Bronchial epithelial cell (primary cell): ENCODE measurements around the gene LTBP1. TPM values are rescaled to one million over a fixed set of nuclear protein-coding genes. Genes with fewer than 3 reads are reported as not detected.

Experiments
- DNase-seq: peaks from one replicate; pipeline ENCODE4 v3.0.0-alpha.2; 2010; ENCODE audit warnings: low read depth
- FAIRE-seq: peaks from 2 replicates; lab custom pipeline; 2011; peaks lifted over from hg19 to GRCh38; lab: Jason Lieb, UNC
- H3K27me3 ChIP-seq: 2 replicates; pipeline ENCODE4 v1.5.1; 2011; ENCODE audit warnings: low read length; ENCODE audit not compliant: control insufficient read depth, insufficient read depth
- H3K36me3 ChIP-seq: 2 replicates; pipeline ENCODE4 v1.5.1; 2011; ENCODE audit warnings: low read length; ENCODE audit not compliant: control insufficient read depth, insufficient read depth
- H3K4me3 ChIP-seq: 2 replicates; pipeline ENCODE4 v1.5.1; 2011; ENCODE audit warnings: mild to moderate bottlenecking, low read depth, low read length, control low read depth
- total RNA-seq: library from RNA; depleted of rRNA; stranded (reverse); fragments of >200 nt; gene quantifications from 2 replicates; pipeline ENCODE4 v1.2.1, GENCODE V29; 2014
- TF ChIP-seq, protein P1 (sequence below): IDR thresholded peaks from 2 replicates; pipeline ENCODE4 v1.5.1; 2011; ENCODE audit warnings: mild to moderate bottlenecking, moderate library complexity, low read length, control low read depth, inconsistent platforms; ENCODE audit not compliant: insufficient read depth, severe bottlenecking

LTBP1 gene
- total RNA-seq, 1 donor from 2014 or later = 6.6 TPM

DNA sequence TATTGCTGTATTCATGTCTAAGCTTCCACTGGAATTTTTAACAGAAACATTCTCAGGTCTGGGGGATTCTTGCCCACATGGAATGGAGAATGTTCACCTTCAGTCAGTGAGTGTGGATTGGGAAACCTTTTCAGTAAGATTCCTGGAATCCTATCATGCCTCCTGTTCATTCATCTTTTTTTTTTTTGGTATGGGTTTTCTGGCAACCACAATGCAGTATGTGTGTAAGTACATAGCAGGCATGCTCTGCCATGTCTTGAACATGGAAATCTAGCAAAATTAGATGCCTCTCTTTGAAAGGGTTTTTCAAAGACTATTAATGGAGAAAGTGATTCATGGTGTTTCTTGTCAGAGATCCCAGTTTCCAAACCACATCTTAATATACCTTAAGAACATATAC lies 176.5 kb downstream of the LTBP1 start:
- no peak for FAIRE-seq
- DNase-seq = peak; percentile 85
- H3K36me3 ChIP-seq = no peaks in the 10 kb centered on the region
- H3K27me3 ChIP-seq = no peaks in the 10 kb centered on the region
- H3K4me3 ChIP-seq = no peak overlapping the region
- TF ChIP-seq, protein P1, sequence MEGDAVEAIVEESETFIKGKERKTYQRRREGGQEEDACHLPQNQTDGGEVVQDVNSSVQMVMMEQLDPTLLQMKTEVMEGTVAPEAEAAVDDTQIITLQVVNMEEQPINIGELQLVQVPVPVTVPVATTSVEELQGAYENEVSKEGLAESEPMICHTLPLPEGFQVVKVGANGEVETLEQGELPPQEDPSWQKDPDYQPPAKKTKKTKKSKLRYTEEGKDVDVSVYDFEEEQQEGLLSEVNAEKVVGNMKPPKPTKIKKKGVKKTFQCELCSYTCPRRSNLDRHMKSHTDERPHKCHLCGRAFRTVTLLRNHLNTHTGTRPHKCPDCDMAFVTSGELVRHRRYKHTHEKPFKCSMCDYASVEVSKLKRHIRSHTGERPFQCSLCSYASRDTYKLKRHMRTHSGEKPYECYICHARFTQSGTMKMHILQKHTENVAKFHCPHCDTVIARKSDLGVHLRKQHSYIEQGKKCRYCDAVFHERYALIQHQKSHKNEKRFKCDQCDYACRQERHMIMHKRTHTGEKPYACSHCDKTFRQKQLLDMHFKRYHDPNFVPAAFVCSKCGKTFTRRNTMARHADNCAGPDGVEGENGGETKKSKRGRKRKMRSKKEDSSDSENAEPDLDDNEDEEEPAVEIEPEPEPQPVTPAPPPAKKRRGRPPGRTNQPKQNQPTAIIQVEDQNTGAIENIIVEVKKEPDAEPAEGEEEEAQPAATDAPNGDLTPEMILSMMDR = no peak

DNA sequence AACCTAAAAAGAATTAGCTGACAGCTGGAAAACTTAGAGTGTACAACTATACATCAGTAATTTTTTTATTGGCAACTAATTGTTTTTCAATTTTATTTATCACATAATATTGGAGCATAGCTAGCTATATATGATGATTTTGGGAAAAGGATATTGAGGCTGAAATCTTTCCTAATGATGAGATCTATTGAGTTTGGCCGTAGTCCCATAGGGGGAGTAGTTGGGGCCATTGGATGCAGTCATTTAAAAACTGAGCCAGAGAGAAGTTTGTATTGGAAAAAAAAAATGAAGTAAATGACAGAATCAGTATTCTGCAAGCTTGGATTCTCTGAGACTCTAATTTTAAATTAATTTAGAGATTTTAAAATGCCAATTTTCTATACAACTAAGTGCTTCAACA lies 179.8 kb downstream of the LTBP1 start:
- Histone ChIP-seq H3K36me3 (no peaks in the 10 kb centered on the region), H3K4me3 (no peak overlapping the region), H3K27me3 (no peaks in the 10 kb centered on the region)
- no peak for FAIRE-seq
- DNase-seq = no peak
- TF ChIP-seq, protein P1 = no peak

DNA sequence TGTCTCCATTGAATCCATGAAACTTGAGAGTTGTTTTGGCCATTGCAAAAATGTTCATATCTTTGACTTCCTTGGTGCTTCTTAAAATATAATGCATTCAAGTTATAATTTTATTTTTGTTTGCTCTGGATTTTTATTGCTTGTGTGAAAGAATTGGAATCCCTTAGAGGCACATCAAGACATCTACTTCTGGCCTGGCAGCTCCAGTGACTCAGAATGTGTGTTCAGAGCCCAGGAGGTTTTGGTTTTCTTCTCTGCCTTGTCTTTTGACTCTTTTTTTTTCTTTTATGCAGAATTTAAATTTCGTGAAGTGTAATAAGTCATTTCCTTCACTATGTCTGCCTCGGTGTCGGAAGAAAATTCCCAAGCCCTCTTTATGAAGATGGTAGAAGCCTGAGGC lies 180.2 kb downstream of the LTBP1 start:
- no peaks in the 10 kb centered on the region for H3K36me3 ChIP-seq
- DNase-seq (peak; percentile 36), FAIRE-seq (no peak)
- TF ChIP-seq, protein P1 = no peak
- no peaks in the 10 kb centered on the region for H3K27me3 ChIP-seq
- H3K4me3 ChIP-seq = no peak overlapping the region

DNA sequence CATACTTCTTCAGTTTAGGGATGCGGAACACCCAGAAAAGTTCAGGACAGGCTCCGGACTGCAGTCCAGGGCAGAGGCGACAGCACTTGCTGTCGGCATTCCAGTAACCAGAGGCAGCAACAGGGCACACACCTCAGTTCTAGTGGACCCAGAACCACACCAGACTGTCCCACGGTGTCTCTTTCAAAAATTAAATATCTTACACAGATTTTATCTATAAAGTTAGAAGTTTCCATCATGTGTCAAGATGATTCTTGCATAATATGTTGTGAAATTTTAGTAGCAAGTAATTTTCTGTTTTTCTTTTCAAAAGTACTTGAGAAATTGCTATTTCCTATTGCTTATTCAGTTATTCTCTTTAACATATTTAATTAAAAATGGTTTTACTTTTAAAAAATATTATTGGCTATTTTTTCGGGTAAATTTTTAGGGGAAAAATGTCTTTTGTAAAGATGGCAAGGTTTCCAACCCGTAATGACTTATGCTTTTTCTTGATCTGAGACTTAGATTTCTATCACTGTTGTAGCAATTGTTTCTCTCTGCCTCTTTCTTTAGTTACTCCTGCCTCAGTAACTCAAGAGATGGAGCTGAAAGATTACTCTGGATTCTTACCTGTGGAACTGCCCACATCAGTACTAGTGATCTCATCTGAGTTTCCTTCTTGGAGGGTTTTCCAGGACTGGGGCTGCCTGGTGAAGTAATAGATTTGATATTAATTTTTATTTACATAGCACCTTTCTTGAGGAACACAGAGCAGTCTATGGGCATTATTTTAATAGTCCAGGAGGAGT lies 182.7 kb downstream of the LTBP1 start:
- Histone ChIP-seq H3K36me3 (no peaks in the 10 kb centered on the region), H3K27me3 (no peaks in the 10 kb centered on the region), H3K4me3 (no peak overlapping the region)
- DNase-seq (no peak), FAIRE-seq (no peak)
- TF ChIP-seq, protein P1 = no peak

DNA sequence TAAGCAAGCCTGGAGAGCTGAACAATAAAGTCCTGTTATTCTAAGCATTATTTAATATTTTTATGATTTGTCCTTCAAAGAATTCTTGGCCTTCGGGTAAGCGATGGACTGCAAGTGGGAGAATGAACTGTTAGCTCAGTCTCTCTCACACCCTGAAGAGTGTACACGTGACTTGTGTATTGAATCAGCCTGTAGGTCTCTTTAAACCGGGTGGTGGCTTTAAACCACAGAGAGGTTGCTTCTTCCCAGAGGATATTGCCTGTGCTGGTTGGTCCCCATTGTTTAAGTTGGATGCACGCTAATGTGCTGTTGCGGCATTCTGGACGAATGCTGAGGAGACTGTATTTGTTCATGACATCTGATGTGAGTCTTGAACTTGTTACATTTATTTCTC lies 183.3 kb downstream of the LTBP1 start:
- FAIRE-seq = no peak
- TF ChIP-seq, protein P1 = no peak
- Histone ChIP-seq H3K27me3 (no peaks in the 10 kb centered on the region), H3K4me3 (no peak overlapping the region), H3K36me3 (no peaks in the 10 kb centered on the region)
- DNase-seq = no peak

DNA sequence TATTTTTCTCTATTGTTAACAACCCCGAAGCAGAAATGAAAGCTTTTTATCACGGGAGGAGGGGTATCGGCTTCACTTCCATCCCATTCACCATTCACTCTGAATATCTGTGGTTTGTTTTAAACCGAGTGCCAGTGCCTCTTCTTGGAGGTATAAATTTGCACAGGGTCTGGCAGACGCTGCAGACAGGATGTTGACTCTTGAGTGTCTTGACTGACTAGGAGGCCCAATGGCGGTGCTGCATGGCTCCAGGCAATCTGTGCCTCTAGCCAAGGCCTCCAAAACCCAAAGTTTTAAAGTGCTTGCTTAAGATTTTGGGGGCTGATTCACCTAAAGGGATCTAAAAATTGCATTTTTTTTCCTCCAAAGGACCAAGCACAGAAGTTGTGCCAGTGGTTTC lies 183.8 kb downstream of the LTBP1 start:
- FAIRE-seq (no peak), DNase-seq (no peak)
- no peaks in the 10 kb centered on the region for H3K36me3 ChIP-seq
- no peak overlapping the region for H3K4me3 ChIP-seq
- TF ChIP-seq, protein P1 = no peak
- H3K27me3 ChIP-seq = no peaks in the 10 kb centered on the region
